C4-2B (cell line): ENCODE data around the gene MED16.
"Not testable (repeated sequence)": the region's sequence is repeated elsewhere in the genome, so short reads cannot be mapped to it uniquely, and the experiment has no call there.

Experiments
- H3K27ac ChIP-seq: fragments of 450-650 bp; 2 replicates; pipeline ENCODE4 v1.5.1; 2017
- CTCF ChIP-seq: fragments of 450-650 bp; conservative IDR thresholded peaks from 2 replicates; pipeline ENCODE4 v1.5.1; 2017; ENCODE audit warnings: mild to moderate bottlenecking
- ZFX ChIP-seq: fragments of 450-650 bp; IDR thresholded peaks from 2 replicates; pipeline ENCODE4 v1.6.1; 2017

The MED16 gene

DNA sequence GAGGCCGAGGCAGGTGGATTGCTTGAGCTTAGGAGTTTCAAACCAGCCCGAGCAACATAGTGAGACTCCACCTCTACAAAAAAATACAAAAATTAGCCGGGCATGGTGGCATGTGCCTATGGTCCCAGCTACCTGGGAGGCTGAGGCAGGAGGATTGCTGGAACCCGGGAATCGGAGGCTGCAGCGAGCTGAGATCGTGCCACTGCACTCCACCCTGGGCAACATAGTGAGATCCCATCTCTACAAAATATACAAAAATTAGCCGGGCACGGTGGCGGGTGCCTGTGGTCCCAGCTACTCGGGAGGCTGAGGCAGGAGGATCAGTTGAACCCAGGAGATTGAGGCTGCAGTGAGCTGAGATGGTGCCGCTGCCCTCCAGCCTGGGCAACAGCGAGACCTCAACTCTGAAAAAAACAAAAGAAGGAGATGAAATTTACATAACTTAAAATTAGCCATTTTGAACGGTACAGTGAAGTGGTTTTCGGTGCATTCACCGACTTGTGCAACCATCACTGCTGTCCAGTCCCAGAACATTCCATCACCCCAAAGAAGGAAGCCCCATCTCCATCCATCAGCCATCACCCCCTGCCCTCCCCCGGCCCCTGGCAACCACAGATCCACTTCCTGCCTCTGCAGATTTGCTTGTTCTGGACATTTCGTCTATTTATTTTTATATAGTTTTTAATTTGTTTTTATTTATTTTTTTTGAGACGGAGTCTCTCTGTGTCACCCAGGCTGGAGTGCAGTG lies 66.9 kb downstream of the MED16 start:
- TF ChIP-seq CTCF: no peak
- TF ChIP-seq ZFX: no peak
- H3K27ac ChIP-seq: no peak overlapping the region

DNA sequence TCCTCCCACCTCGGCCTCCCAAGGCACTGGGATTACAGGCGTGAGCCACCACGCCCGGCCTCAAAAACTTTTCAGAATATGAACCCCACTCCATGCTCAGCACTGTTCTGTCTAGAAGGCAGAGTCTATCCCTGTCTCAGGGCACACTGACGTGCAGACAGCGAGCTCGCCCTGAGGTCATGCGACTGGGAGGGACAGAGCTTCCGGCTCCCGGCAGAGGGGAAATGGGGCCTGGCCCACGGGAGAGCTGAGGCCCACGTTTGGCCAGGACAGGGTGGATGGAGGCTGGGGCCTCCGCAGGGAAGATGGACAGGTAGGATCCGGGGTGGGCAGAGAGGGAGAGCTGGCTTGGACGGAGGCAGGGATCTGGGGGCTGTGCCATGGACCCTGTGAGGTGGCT lies 68.1 kb downstream of the MED16 start:
- no peak for TF ChIP-seq ZFX
- no peak for TF ChIP-seq CTCF
- no peak overlapping the region for H3K27ac ChIP-seq

DNA sequence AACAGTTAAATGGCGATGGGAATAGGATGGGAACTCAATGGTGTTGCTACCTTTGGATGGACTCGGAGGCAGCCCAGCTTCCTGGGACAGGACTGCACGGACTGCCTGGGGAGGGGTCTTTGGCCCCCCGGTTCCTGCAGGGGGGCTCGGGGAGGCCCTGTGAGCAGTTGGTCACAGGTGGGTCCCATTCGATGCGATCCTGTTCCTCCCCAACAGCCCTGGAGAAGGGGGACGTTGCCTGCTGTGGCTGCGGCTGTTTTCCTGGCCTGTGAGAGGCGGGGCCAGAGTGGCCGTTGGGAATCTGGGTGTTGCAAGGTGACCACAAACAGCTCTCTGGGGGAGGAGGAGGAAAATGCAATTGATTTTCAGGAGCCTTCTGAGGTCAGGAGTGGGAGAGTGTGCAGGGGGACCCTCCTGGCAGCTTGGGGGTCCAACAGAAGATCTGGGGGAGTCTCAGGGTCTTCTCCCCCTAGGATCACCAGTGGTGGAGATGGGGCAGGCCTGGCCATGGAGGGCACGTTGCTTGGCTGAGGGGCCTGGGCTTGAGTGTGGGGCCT lies 69.3 kb downstream of the MED16 start:
- TF ChIP-seq ZFX (no peak), CTCF (no peak)
- no peak overlapping the region for H3K27ac ChIP-seq

- TF ChIP-seq ZFX (no peak), CTCF (no peak)
Observed at GRCh38 chr19:821825-822503, 71.0 kb downstream of the MED16 start, which contains the start of gene PLPPR3. TSS of gene PLPPR3 (minus strand) at chr19:821955. CDS start at chr19:821559, 396 bp downstream.

GRCh38 chr19:821231-821824 lies 71.7 kb downstream of the MED16 start:
- no peak overlapping the region for H3K27ac ChIP-seq
- no peak for TF ChIP-seq CTCF
- TF ChIP-seq ZFX: no peak

More at GRCh38 chr19:821825-822503, 71.0 kb downstream of the MED16 start, which contains the start of gene PLPPR3:
- H3K27ac ChIP-seq: no peak within 1 kb of the TSS

GRCh38 chr19:820212-820611 lies 72.8 kb downstream of the MED16 start:
- not testable (repeated sequence) for H3K27ac ChIP-seq
